Measurements from ENCODE around the gene GPC1. TPM values are rescaled to one million over a fixed set of nuclear protein-coding genes. Genes with fewer than 3 reads are reported as not detected.
A peak's percentile ranks its signal among the peaks of the same experiment; 100 is the strongest.
"Not testable (repeated sequence)": the region's sequence is repeated elsewhere in the genome, so short reads cannot be mapped to it uniquely, and the experiment has no call there.

Gene GPC1, protein sequence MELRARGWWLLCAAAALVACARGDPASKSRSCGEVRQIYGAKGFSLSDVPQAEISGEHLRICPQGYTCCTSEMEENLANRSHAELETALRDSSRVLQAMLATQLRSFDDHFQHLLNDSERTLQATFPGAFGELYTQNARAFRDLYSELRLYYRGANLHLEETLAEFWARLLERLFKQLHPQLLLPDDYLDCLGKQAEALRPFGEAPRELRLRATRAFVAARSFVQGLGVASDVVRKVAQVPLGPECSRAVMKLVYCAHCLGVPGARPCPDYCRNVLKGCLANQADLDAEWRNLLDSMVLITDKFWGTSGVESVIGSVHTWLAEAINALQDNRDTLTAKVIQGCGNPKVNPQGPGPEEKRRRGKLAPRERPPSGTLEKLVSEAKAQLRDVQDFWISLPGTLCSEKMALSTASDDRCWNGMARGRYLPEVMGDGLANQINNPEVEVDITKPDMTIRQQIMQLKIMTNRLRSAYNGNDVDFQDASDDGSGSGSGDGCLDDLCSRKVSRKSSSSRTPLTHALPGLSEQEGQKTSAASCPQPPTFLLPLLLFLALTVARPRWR
- 4.9 and 5.8 TPM in 2 replicates for total RNA-seq (2014; rRNA removed; shearing (Covaris generic))
- polyA plus RNA-seq (2015; cell fraction: cytosol; rRNA removed) = 36.4 and 45.8 TPM in 2 replicates
- 15.4 and 24.3 TPM in 2 replicates for polyA plus RNA-seq (2015; cell fraction: nucleus; rRNA removed)

DNA sequence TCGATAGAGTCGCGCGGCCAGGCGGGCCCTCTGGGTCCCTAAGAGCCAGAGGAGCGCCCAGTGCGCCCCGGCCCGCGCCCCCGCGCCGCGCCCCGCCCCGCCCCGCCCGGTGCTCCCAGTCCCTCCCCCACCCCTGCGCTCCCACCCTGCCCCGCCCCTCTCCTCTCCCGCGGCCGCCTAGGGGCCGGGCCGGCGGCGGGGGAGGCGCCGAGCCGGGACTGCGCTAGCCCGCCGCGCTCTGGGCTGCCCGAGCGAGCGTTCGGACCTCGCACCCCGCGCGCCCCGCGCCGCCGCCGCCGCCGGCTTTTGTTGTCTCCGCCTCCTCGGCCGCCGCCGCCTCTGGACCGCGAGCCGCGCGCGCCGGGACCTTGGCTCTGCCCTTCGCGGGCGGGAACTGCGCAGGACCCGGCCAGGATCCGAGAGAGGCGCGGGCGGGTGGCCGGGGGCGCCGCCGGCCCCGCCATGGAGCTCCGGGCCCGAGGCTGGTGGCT lies at the start of gene GPC1:
Gene GPC1, plus strand, starts transcription at position 207 of the 491 bp plus-strand sequence. Its CDS starts 256 bp downstream, at position 463.
- DNase-seq (ENCODE audit: low read depth, low spot score) = peak; percentile 60
- in situ Hi-C loops (cut with HindIII; ENCODE audit: low pct_unique_long_range_greater_than_20kb, low sequenced_read_pairs) = no loop called here

DNA sequence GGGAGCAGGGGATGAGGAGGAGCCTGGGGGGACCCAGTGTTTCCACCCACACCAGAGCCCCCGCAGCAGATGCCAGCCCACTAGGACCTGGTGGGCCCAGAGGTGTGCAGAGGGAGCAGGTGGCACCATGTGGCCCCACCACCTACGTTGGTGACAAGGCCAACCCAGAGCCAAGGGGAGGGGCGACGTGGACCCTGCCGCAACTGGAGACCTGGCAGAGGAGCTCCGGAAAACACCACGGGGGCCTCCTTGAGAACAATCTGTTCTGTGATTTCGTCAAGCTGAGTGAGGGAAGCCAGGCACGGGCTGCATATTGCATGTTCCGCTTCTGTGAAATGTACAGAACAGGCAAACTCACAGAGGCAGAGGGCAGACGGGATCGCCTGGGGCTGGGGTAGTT lies 49.1 kb upstream of the GPC1 start:
- no peak for DNase-seq (ENCODE audit: low read depth, low spot score)
- in situ Hi-C loops (cut with HindIII; ENCODE audit: low pct_unique_long_range_greater_than_20kb, low sequenced_read_pairs) = no loop called here

DNA sequence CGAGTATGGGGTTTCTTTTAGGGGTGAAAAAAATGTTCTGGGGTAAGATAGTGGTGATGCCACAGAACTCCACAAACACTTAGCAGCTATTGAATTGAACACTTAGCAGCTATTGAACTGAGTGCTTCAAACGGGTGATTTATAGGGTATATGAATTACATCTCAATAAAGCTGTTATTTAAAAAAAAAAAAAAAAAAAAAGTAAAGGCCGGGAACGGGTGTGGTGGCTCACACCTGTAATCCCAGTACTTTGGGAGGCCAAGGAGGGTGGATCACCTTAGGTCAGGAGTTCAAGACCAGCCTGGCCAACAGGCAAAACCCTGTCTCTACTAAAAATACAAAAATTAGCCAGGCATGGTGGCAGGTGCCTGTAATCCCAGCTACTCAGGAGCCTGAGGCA lies 48.7 kb upstream of the GPC1 start:
- in situ Hi-C loops (cut with HindIII; ENCODE audit: low pct_unique_long_range_greater_than_20kb, low sequenced_read_pairs); DNase-seq (ENCODE audit: low read depth, low spot score): not testable (repeated sequence)

DNA sequence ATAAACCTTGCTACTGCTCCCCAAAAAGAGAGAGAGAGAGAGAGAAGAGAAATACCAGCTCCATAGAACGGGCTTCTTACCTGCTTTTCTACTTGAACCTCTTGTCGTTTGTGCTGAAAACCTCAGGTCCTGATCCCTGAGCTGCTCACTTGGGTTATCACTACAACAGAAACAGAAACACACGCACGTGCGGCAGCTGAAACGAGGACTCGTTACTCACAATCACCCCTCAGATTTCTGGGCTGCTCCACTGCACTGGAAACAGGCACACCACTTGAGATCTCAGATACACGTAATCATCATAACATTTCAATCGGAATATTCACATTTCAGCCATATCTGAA lies 48.2 kb upstream of the GPC1 start:
- DNase-seq (ENCODE audit: low read depth, low spot score) = no peak
- in situ Hi-C loops (cut with HindIII; ENCODE audit: low pct_unique_long_range_greater_than_20kb, low sequenced_read_pairs) = no loop called here

DNA sequence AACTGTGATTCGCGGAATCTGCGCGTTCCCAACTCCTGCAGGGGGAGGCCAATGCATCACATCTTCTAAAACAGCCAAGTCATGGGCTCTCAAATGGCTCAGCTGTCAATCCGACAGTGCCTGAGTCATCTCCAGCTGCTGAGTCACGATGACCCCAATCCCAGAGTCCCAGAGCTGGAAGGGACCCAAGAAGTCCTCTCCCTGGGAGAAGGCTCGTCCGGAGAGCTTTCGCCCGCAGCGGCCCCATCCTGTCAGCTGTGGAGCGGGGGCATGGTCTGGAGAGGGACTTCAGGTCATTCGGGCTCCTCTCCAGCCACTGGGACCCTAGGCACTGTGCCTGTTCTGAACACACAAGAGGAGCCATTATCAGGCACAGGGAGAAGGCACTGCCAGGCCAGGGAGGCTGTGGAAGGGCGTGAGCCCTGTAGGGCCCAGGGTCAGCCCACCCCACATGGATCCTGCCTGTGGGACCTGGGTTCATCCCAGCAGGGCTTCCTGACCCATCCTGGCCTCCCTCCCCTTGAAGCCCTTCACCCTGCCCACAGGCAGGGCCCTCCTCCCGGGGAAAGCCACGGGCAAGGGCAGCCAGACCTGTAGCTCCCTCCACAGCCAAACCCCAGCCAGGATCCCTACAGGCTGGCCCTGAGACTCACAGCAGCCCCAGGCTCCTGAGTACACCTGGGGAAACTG lies 47.6 kb upstream of the GPC1 start:
- DNase-seq (ENCODE audit: low read depth, low spot score) = peak; percentile 20

DNA sequence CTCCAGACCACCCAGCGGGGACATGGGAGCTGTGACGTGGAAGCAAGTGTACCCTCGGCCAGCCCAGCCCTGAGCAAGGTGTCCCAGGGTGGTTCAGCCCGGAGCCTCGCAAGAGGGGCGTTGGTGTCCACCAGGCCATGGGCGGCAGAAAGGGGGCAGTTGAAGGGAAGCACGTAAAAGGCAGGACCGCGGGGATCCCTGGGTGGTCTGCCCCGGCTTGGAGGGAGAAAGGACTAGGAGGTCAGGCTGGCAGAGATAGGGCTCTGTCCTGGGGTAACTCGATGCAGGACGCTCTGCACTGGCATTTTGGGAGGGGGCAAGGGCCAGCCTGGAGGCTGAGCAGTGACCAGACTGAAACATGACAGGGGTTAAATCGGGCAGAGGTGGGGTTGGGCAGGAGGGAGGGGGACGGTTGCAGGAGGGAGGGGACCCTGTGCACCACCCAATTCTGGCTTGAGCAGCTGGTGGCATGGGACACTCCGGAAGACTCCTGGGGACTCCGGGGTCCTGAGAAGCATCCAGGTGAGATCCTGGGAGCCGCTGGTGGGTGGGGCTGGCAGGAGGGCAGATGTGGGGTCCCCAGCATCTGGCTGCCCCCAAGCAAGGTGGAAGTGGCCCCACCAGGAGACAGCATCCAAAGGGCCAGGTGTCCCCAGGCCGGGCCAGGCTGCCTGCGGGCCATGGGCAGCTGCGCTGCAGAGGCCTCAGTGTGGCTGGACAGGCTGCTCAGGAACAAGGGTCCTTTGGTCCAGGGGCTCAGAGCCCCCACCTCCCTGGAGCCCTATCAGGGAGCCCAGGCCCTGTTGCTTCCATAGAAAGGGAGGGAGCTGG lies 46.8 kb upstream of the GPC1 start:
- in situ Hi-C loops (cut with HindIII; ENCODE audit: low pct_unique_long_range_greater_than_20kb, low sequenced_read_pairs) = no loop called here
- DNase-seq (ENCODE audit: low read depth, low spot score) = no peak

More for the DNA sequence above, 47.6 kb upstream of the GPC1 start:
- in situ Hi-C loops (cut with HindIII; ENCODE audit: low pct_unique_long_range_greater_than_20kb, low sequenced_read_pairs) = no loop called here

DNA sequence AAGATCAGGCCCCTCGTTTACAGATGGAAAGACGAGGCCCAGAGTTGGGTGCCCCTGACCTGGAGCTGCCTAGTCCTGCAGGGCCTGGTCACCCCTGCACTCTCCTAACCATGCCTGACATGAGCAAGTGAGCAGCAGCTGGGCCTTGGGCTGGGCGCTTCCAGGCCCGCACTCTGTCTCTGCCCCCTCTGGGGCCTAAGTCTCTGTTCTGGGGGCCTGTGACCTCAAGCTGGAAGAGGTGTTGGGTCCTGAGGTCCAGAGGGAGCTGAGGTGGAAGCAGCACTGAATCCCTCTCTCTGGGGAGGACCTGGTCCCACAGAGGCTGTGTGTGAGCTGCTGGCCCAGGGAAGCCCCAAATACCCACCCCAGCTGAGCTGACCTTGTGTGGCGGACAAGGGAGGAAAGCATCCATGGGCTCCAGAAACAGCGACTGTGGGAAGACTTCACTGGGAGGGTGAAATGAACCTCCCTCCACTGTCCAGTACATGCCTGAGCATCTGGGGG lies 46.1 kb upstream of the GPC1 start:
- in situ Hi-C loops (cut with HindIII; ENCODE audit: low pct_unique_long_range_greater_than_20kb, low sequenced_read_pairs) = no loop called here

DNA sequence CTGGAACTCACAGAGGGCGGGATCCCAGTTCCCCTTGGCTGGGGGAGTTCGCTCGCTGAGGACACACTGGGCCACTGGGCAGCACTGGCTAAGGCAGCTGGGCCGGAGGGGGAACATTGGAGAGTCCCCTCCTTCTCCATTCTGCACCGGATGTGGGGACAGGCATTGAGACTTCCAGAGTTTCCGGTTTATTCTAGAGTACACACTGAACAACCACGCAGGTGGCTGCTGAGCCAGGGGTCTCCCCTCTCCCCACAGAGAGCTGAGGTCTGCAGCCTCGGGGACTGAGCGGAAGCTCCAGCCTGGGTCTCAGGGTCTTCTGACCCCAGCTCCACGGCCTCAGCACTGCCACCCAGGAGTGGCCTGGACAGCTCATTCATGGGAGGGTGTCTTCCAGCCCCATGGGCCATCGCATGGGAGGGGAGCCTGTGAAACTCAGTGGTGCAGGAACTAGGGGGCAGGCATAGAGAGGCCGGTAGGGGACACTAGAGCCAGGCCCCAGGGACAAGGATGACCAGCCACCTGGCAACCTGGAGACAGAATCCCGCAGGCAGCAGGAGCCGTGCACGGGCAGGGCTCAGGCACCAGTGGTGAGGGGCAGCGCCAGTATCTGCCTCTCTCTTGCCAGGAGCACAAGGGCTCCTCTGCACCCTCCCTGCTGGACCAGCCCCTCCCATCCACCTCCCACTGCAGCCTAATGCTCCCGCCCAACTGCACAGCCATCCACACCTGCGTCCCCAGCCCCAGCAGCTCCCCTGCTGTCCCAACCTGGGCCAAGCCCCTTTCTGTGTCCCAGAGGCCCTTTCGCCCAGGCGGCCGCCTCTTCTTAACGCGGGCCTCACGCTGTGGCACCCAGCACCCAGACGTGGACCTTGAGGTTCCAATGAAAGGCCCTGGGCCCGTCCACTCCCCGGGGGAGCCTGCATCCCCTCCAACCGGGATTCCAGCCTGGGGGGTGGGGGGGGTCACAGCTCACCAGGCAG lies 45.1 kb upstream of the GPC1 start:
- in situ Hi-C loops (cut with HindIII; ENCODE audit: low pct_unique_long_range_greater_than_20kb, low sequenced_read_pairs) = no loop called here

More for the DNA sequence above, 46.1 kb upstream of the GPC1 start:
- DNase-seq (ENCODE audit: low read depth, low spot score) = no peak

DNA sequence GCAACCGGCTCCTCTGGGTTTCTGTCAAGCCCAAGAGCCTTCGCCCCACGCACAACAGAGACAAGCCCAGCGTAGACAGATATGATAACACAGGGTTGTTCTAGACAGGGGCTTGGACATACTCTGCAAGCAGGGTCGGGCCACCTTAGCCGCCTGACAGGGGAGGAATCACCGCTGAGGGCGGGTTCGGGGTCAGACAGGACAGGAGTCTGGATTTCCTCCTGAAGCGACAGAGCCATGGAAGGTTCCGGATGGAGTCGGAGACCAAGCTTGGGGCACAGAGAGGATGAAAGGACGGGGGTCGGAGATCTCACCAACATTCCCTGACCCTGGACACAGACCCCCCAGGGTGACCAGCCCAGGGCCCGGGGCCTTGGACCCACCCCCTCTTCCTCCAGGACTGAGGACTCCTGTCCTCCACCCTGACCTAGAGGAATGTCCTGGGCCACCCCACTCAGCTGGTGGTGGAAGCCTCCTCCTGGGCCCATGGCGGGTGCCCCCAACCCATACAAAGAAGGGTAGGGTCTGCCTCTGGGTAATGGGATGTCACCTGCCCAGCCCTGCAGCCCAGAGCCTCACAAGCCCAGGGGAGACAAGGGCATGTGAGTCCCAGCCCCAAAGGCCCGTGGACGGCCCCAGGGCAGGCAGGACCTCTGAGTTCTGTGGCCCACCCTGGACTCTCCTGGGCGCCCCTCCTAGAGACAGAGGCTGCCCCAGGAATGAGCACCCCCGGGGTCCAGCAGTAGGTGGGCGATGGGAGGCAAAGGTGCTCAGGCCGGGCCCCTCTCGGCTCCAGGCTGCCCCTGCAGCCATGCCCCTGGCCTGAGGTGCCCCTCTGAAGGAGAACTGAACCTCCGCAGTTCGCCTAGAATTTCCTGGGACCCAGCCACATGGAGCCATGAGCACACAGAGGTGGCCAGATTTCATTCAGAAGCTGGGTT lies 44.1 kb upstream of the GPC1 start:
- DNase-seq (ENCODE audit: low read depth, low spot score) = no peak
- in situ Hi-C loops (cut with HindIII; ENCODE audit: low pct_unique_long_range_greater_than_20kb, low sequenced_read_pairs) = no loop called here

More for the DNA sequence above, 45.1 kb upstream of the GPC1 start:
- no peak for DNase-seq (ENCODE audit: low read depth, low spot score)

DNA sequence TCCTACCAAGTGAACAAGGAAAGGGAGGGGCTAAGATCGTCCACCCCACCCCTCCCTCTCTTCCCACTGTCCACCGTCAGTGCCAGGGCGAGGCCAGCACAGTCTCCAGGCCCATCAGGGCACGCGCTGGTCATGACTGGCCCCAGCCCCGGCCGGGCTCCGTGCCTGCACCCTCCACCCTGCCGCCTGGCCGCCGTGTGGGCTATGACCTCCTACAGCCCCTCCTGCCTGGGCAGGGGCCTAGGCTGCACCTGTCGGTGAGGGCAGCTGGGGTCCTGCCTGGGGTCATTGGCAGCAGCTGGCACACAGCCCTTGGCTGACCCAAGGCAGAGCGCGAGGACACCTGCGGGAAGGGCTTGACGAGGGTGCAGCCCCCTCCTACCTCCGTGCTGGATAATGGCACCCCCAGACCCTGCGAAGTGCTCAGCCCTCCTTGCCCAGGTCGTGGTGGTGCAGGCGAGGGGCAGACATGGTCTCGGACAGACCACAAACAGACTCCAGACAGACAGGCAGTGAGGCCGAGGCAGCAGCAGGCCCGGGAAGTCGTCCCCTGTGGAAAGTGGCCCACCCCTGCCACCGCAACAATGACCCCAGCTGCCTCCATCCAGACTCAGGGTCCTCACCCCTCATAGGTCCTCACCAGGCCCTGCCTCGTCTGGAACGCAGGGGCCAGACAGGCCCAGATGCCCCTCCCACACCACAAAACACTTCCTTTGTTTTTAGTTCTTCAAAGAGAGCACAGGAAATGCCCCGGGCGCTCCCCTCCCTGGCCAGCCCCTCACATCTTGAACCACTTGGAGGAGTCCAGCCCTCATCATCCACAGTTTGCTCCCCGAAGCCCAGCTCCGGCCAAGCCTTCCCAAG lies 43.1 kb upstream of the GPC1 start:
- in situ Hi-C loops (cut with HindIII; ENCODE audit: low pct_unique_long_range_greater_than_20kb, low sequenced_read_pairs) = no loop called here
- DNase-seq (ENCODE audit: low read depth, low spot score) = peak; percentile 17

DNA sequence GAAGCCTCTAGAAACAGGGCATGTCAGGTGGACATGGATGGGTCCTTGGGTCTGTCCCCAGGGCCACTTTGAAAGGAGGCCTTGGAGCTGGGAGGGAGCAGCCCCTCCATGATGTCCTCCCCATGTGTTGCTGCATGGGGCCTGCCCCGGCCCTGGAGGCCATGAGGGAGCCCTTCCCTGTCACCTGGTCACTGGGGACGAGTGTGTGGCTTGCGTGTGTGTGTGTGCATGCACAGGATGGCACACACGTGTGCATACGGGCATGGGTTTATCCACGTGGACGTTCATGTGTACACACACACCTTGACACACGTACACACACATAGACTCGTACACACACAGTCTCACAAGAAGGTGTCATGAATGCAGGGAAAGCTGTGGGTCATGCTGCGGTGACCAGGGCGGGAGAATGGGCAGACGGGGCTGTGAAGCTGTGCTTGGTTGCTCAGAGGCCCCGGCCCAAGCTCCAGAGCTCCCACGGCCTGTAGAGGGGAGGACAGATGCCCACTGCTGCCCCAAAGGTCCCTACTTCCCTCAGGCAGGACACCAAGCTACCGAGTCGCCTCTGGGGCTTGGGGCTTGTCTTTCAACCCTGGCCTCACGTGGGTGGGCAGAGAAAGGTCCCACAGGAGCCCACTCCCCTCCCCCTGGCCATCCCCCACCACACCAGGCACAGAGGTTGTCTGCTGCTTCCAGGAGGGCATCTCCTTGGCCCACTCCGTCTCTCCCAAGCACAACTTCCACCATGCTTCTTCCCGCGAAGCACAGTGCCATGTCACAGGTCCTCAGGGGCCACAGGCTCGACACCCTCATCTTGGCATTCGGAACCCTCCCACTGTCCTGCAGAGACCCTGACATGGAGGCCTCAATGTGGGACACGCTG lies 42.3 kb upstream of the GPC1 start:
- DNase-seq (ENCODE audit: low read depth, low spot score) = no peak
- in situ Hi-C loops (cut with HindIII; ENCODE audit: low pct_unique_long_range_greater_than_20kb, low sequenced_read_pairs) = no loop called here

DNA sequence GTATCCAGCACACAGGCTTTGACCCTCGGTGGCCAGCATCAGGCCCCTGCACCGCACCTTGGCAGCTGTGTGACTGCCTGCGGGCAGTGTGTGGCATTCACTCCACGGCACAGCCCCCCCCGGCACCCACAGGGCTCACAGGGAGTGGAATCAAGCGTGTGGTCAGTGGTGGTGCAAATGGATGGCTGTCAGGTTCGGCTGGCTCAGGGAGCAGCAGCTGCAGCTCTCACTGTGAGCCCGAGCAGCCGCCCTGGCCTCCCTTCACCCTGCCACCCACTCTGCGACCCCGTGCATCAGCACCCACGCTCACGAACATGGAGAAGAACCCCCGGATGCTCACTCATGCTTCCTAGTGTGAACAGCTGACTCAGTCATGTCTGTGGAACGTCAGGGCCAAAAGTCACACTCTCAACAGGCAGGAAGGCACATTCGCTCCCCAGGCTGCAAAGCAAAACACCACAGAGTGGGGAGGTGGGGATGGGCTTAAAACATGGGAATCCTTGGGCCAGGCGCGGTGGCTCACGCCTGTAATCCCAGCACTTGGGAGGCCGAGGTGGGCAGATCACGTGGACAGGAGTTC lies 41.5 kb upstream of the GPC1 start:
- in situ Hi-C loops (cut with HindIII; ENCODE audit: low pct_unique_long_range_greater_than_20kb, low sequenced_read_pairs) = no loop called here
- DNase-seq (ENCODE audit: low read depth, low spot score) = no peak

DNA sequence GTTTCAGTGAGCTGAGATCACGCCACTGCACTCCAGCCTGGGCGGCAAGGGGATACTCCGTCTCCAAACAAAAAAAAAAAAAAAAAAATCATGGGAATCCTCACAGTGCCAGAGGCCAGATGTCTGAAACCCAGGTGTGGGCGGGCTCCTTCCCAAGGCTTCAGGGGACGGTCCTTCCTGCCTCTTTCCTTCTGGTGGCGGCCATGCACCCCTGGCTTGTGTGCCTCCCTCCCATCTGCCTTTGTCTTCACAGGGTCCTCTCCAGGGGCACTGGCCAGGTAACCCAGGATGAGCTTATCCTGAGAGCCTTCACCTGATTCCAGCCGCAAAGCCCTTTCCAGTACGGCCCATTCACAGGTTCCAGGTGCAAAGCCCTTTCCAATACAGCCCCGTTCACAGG lies 40.9 kb upstream of the GPC1 start:
- in situ Hi-C loops (cut with HindIII; ENCODE audit: low pct_unique_long_range_greater_than_20kb, low sequenced_read_pairs) = no loop called here
- DNase-seq (ENCODE audit: low read depth, low spot score) = no peak

All from SK-MEL-5 (cell line).